A549 (cell line): ENCODE results near the gene ORM2. TPM values are rescaled to one million over a fixed set of nuclear protein-coding genes. Genes with fewer than 3 reads are reported as not detected.
A peak's percentile ranks its signal among the peaks of the same experiment; 100 is the strongest.

Experiments used
- ATAC-seq, 2 experiments: fragments of 200-7000 bp in 1 of 2; fragments of >200 bp in 1 of 2; cut with Nextera tagmentation in 1 of 2; cut with Tn5 transposase in 1 of 2; 3 replicates each; pipeline versions ENCODE4 v1.8.0 to v1.9.1; 2018 to 2020; ENCODE audit warnings: mild to moderate bottlenecking in 1 of 2, moderate library complexity in 1 of 2
- CTCF ChIA-PET: fragments of 300-600 bp; sonication (Branson Sonifier 250); formaldehyde crosslinking; extraction: SDS; loops from one replicate; lab custom pipeline; 2021; ENCODE audit warnings: antibody characterized with exemption, inconsistent platforms; lab: Yijun Ruan, JAX
- POLR2A ChIA-PET: fragments of 350-600 bp; formaldehyde crosslinking; extraction: SDS; loops from one replicate; lab custom pipeline; 2021; ENCODE audit warnings: antibody characterized with exemption, inconsistent platforms; lab: Yijun Ruan, JAX
- DNase-seq, 2 experiments: peaks; one replicate each; pipeline versions ENCODE4 v3.0.0 to v3.0.0-alpha.2; 2011 to 2016; ENCODE audit warnings: low read depth in 1 of 2, low spot score in 1 of 2
- FAIRE-seq: peaks from 2 replicates; lab custom pipeline; 2011; peaks lifted over from hg19 to GRCh38; lab: Jason Lieb, UNC
- H3K27ac ChIP-seq, 2 experiments: fragments of >200 bp; sonication (Bioruptor Twin); formaldehyde crosslinking; 3 replicates each; pipeline ENCODE4 v1.5.1; 2016 to 2017
- H3K4me1 ChIP-seq: fragments of >200 bp; sonication (Bioruptor Twin); formaldehyde crosslinking; 3 replicates; pipeline ENCODE4 v1.6.1; 2016
- H3K4me2 ChIP-seq: fragments of >200 bp; sonication (Bioruptor Twin); formaldehyde crosslinking; 3 replicates; pipeline ENCODE4 v1.6.1; 2016
- H3K4me3 ChIP-seq: fragments of >200 bp; sonication (Bioruptor Twin); formaldehyde crosslinking; 3 replicates; pipeline ENCODE4 v1.5.1; 2016
- H3K9me3 ChIP-seq: fragments of >200 bp; sonication (Bioruptor Twin); formaldehyde crosslinking; 3 replicates; pipeline ENCODE4 v1.6.1; 2016
- BCL3 ChIP-seq: fragments of >200 bp; sonication (Bioruptor Twin); formaldehyde crosslinking; IDR thresholded peaks from 3 replicates; pipeline ENCODE4 v1.6.1; 2016
- BHLHE40 ChIP-seq: IDR thresholded peaks from 2 replicates; pipeline ENCODE4 v1.6.1; 2012; ENCODE audit warnings: low read depth, low read length, inconsistent platforms
- CBX2 ChIP-seq: fragments of 200-600 bp; sonication (generic); IDR thresholded peaks from 2 replicates; pipeline ENCODE4 v1.6.1; 2016; ENCODE audit warnings: low read depth, mild to moderate bottlenecking, borderline replicate concordance
- CHD4 ChIP-seq: fragments of 200-600 bp; sonication (generic); IDR thresholded peaks from 2 replicates; pipeline ENCODE4 v1.6.1; 2016; ENCODE audit warnings: antibody characterized with exemption, mild to moderate bottlenecking, borderline replicate concordance
- E2F6 ChIP-seq: IDR thresholded peaks from 2 replicates; pipeline ENCODE4 v1.6.1; 2012; ENCODE audit warnings: low read depth, borderline replicate concordance
- EP300 ChIP-seq, 2 experiments: fragments of >200 bp; sonication (Bioruptor Twin); formaldehyde crosslinking; IDR thresholded peaks; 2 replicates in 1 of 2; 3 replicates in 1 of 2; pipeline ENCODE4 v1.6.1; 2016 to 2017
- FOXS1 ChIP-seq: fragments of 250-450 bp; sonication (Bioruptor Pico); IDR thresholded peaks from 2 replicates; pipeline ENCODE4 v1.5.0; 2020; ENCODE audit warnings: mild to moderate bottlenecking, moderate library complexity
- GATA3 ChIP-seq: IDR thresholded peaks from 2 replicates; pipeline ENCODE4 v1.6.1; 2012; ENCODE audit warnings: borderline replicate concordance
- HDAC2 ChIP-seq: fragments of 200-600 bp; sonication (generic); IDR thresholded peaks from 2 replicates; pipeline ENCODE4 v1.6.1; 2016
- HES2 ChIP-seq: fragments of >200 bp; sonication (Bioruptor Twin); formaldehyde crosslinking; IDR thresholded peaks from 2 replicates; pipeline ENCODE4 v1.6.1; 2016
- HEYL ChIP-seq: fragments of 250-450 bp; sonication (Bioruptor Pico); IDR thresholded peaks from 2 replicates; pipeline ENCODE4 v1.8.0; 2021; ENCODE audit warnings: mild to moderate bottlenecking, moderate library complexity
- HOXB13 ChIP-seq: fragments of 250-450 bp; sonication (Bioruptor Pico); IDR thresholded peaks from 2 replicates; pipeline ENCODE4 v1.5.0; 2020; ENCODE audit warnings: low read depth, mild to moderate bottlenecking, moderate library complexity
- HOXB5 ChIP-seq: fragments of 250-450 bp; sonication (Bioruptor Pico); IDR thresholded peaks from 2 replicates; pipeline ENCODE4 v1.5.0; 2020; ENCODE audit warnings: mild to moderate bottlenecking, moderate library complexity
- KDM5A ChIP-seq: fragments of 200-600 bp; sonication (generic); IDR thresholded peaks from 2 replicates; pipeline ENCODE4 v1.6.1; 2016; ENCODE audit warnings: antibody characterized with exemption, mild to moderate bottlenecking
- MAFK ChIP-seq: fragments of 450-650 bp; IDR thresholded peaks from 2 replicates; pipeline ENCODE4 v1.6.1; 2014; ENCODE audit not compliant: partially characterized antibody
- MAX ChIP-seq: IDR thresholded peaks from 2 replicates; pipeline ENCODE4 v1.6.1; 2012
- MAZ ChIP-seq: fragments of 150-350 bp; IDR thresholded peaks from 2 replicates; pipeline ENCODE4 v1.6.1; 2014; ENCODE audit warnings: antibody characterized with exemption, low read depth, low read length, borderline replicate concordance
- NPAS2 ChIP-seq: fragments of 250-450 bp; sonication (Bioruptor Pico); IDR thresholded peaks from 2 replicates; pipeline ENCODE4 v1.8.0; 2022; ENCODE audit warnings: mild to moderate bottlenecking, moderate library complexity, borderline replicate concordance
- POLR2A ChIP-seq: IDR thresholded peaks from 2 replicates; pipeline ENCODE4 v1.6.1; 2012; ENCODE audit warnings: mild to moderate bottlenecking, low read length
- POLR2AphosphoS2 ChIP-seq: conservative IDR thresholded peaks from 2 replicates; pipeline ENCODE4 v1.6.1; 2012; ENCODE audit warnings: low read length, improper control_type of control experiment, inconsistent platforms
- RAD21 ChIP-seq, 2 experiments: fragments of >200 bp in 1 of 2; sonication (Bioruptor Twin) in 1 of 2; formaldehyde crosslinking in 1 of 2; IDR thresholded peaks in 1 of 2; conservative IDR thresholded peaks in 1 of 2; 2 replicates in 1 of 2; 3 replicates in 1 of 2; pipeline ENCODE4 v1.6.1; 2012 to 2018; ENCODE audit warnings: inconsistent platforms in 1 of 2
- RNF2 ChIP-seq: fragments of 200-600 bp; sonication (generic); IDR thresholded peaks from 2 replicates; pipeline ENCODE4 v1.6.1; 2016; ENCODE audit warnings: low read depth, mild to moderate bottlenecking, antibody characterized with exemption, moderate library complexity, borderline replicate concordance
- ZNF302 ChIP-seq: fragments of 250-450 bp; sonication (Bioruptor Pico); IDR thresholded peaks from 2 replicates; pipeline ENCODE4 v1.9.0; 2021; ENCODE audit warnings: inconsistent platforms, mild to moderate bottlenecking, moderate library complexity
- ZSCAN20 ChIP-seq: fragments of 250-450 bp; sonication (Bioruptor Pico); IDR thresholded peaks from 2 replicates; pipeline ENCODE4 v1.8.0; 2022; ENCODE audit warnings: mild to moderate bottlenecking, moderate library complexity
- WGBS: methylation state at CpG from one replicate; pipeline ENCODE4 v1.1.6; 2017; ENCODE audit errors: missing lambda C conversion rate; 5-methylcytosine and 5-hydroxymethylcytosine counted together
- polyA plus RNA-seq, 4 experiments: library from polyadenylated mRNA; depleted of rRNA in 3 of 4; stranded (reverse); fragments of >200 nt; fragmentation: RNase III in 1 of 4; extraction: RNeasy Plus Mini Kit Qiagen cat#74134 plus additional on column Dnase treatment in 1 of 4; gene quantifications; 2 replicates in 3 of 4; 3 replicates in 1 of 4; pipeline ENCODE4 v1.2.3, GENCODE V29; 2011 to 2017

The ORM2 gene
- polyA plus RNA-seq, 2 of the 4 experiments (the other 2 are of a cell fraction): 0.10 TPM; not detected in 1

GRCh38 chr9:114355821-114356220 is 26.2 kb downstream of the ORM2 start (continued):
- TF ChIP-seq POLR2AphosphoS2: no peak
- TF ChIP-seq RNF2: no peak
- TF ChIP-seq HDAC2: no peak

GRCh38 chr9:114356792-114357191 is 27.1 kb downstream of the ORM2 start:
- no peak overlapping the region for H3K27ac ChIP-seq
- FAIRE-seq: no peak
- H3K4me2 ChIP-seq: no peak overlapping the region
- H3K9me3 ChIP-seq: no peaks in the 10 kb centered on the region
- DNase-seq: no peak
- ChIA-PET CTCF (interaction anchor here (1.2 to 2.1 kb wide), 3 partner anchors 10 to 18 kb away, joined by 5 to 6 read pairs (median 5); no protein-coding TSS in a partner anchor), POLR2A (no interaction called here)
- 81% methylated on average over 6 of the region's 6 CpGs for WGBS
- no peak for TF ChIP-seq POLR2A
- 0 out of 6 replicates have a peak, but pooled peaks of 1 of the 2 experiments have one; percentile 10 for ATAC-seq
- peaks cover 3% of the 10 kb centered on the region; the same call in 1 of the 3 replicates for H3K4me1 ChIP-seq
- H3K4me3 ChIP-seq: no peak overlapping the region

GRCh38 chr9:114357360-114357759 is 27.7 kb downstream of the ORM2 start:
- H3K4me1 ChIP-seq: peaks cover 3% of the 10 kb centered on the region; the same call in 1 of the 3 replicates
- no peak overlapping the region for H3K4me2 ChIP-seq
- H3K4me3 ChIP-seq: no peak overlapping the region
- H3K9me3 ChIP-seq: no peaks in the 10 kb centered on the region
- CTCF ChIA-PET: interaction anchor here (0.7 to 0.9 kb wide), 2 partner anchors 10 to 49 kb away, joined by 3 read pairs; no protein-coding TSS in a partner anchor
- FAIRE-seq (no peak), ATAC-seq (no peak), DNase-seq (no peak)
- TF ChIP-seq ZNF302 (CRISPR knock-in tag): no peak
- TF ChIP-seq MAFK: no peak
- no peak for TF ChIP-seq FOXS1 (CRISPR knock-in tag)
- no peak for TF ChIP-seq HOXB5 (CRISPR knock-in tag)
- no peak for TF ChIP-seq BCL3
- no peak for TF ChIP-seq HDAC2
- no peak for TF ChIP-seq CHD4
- TF ChIP-seq E2F6: no peak
- no peak for TF ChIP-seq MAZ
- TF ChIP-seq GATA3: no peak
- TF ChIP-seq HEYL (CRISPR knock-in tag): no peak
- no peak for TF ChIP-seq MAX
- no peak for TF ChIP-seq ZSCAN20
- no peak for TF ChIP-seq RAD21 (conservative IDR thresholded peaks at IDR 0.05 in 1 of 2, IDR thresholded peaks at IDR 0.05 in 1 of 2)
- no peak for TF ChIP-seq HOXB13
- TF ChIP-seq EP300 (IDR thresholded peaks at IDR 0.05): no peak
- no peak for TF ChIP-seq NPAS2
- TF ChIP-seq CBX2: no peak
- no peak for TF ChIP-seq HES2
- no peak overlapping the region for H3K27ac ChIP-seq
- POLR2A ChIA-PET: no interaction called here
- WGBS: 88% methylated on average over 6 of the region's 6 CpGs

- no peak overlapping the region for H3K27ac ChIP-seq
- TF ChIP-seq BHLHE40 (no peak), KDM5A (no peak)
- TF ChIP-seq, all 56 proteins: peak for 0
- ATAC-seq (no peak), DNase-seq (no peak), FAIRE-seq (no peak)
- H3K4me1 ChIP-seq: peaks cover 3% of the 10 kb centered on the region; the same call in 1 of the 3 replicates
- no peaks in the 10 kb centered on the region for H3K9me3 ChIP-seq
- no peak overlapping the region for H3K4me3 ChIP-seq
- ChIA-PET CTCF (interaction anchor here (0.7 to 1.0 kb wide), 3 partner anchors 9 to 48 kb away, joined by 3 read pairs; no protein-coding TSS in a partner anchor), POLR2A (no interaction called here)
- H3K4me2 ChIP-seq: no peak overlapping the region
- WGBS: 94% methylated on average over 9 of the region's 9 CpGs
These were observed 28.3 kb downstream of the ORM2 start for GRCh38 chr9:114357911-114358328.
